HG03558 (cell line): ENCODE measurements around the gene MMP12.
A peak's percentile ranks its signal among the peaks of the same experiment; 100 is the strongest.
"Not testable (repeated sequence)": the region's sequence is repeated elsewhere in the genome, so short reads cannot be mapped to it uniquely, and the experiment has no call there.

Experiments used
- ATAC-seq: cut with Tn5 transposase; IDR thresholded peaks from one replicate; pipeline ENCODE4 v1.9.1; 2021; ENCODE audit warnings: moderate number of reproducible peaks; ENCODE audit not compliant: unreplicated experiment; ENCODE audit errors: extremely low read depth

Gene MMP12

GRCh38 chr11:102874852-102875251 lies at the start of gene MMP12:
Gene MMP12, minus strand, starts transcription at chr11:102874982. Its CDS starts 45 bp downstream, at chr11:102874937.
- no peak for ATAC-seq

DNA sequence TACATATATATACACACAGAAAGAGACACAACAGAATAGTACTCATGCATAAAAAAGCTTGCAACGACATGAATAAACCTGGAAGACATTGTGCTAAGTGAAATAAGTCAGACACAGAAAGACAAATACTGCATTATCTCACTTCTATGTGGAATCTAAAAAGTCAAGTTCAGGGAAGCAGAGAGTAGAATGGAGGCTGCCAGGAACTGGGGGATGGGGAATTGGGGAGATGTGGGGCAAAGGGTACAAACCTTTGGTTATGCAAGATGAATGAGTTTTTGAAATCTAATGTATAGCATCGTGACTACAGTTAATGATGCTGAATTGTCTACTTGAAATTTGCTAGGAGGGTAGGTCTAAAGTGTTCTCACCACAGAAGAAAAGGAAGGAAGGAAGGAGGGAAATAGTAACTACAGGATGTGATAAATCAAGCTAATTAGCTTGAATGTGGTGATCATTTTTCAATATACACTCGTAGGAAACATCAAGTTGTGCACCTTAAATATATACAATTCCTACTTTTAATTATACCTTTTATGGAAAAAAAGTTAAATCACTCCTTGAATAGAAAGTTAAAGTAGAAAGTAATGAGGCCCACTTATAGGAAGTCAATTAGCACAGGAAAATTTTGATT lies 46.9 kb upstream of the MMP12 start:
- no peak for ATAC-seq

DNA sequence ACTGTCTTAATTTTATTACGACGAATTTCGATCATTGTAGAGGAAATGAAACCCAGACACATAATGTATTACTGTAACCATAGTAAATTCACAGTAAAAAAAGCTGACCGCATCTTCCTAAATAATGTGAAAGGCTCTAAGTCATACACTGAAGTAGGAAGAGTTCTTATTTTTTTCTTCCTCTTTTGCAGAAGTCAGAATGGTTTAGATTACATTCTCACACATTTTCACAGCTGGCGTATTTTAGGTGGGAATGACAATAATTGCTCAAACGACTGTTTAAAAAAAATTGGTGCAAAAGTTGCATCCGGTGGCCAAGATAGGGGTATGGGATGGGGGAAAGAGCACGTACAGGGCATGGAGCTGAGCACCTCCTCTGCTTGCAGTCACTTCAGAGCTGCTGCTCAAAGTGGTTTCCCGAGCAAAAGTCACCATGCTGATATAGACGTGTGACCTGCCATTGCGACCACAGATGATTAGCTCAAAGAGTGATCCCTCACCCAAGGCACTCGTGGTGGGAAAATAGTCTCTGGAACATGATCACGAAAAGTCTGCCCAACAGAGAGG lies 45.4 kb upstream of the MMP12 start:
- ATAC-seq, result peak; percentile 80

DNA sequence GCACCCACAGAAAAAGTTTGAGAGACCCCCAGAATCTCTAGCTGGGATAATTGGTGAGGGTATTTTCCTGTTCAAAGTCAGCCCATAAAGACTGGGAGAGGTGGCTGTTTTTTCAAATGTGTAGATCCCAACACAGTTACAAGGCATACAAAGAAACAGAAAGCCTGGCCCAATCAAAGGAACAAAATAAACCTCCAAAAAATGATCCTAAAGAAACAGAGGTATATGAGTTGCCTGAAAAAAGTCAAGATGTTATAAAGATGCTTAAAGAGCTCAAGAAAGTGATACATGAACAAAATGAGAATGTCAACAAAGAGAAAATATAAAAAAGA lies 40.2 kb upstream of the MMP12 start:
- ATAC-seq, result no peak

DNA sequence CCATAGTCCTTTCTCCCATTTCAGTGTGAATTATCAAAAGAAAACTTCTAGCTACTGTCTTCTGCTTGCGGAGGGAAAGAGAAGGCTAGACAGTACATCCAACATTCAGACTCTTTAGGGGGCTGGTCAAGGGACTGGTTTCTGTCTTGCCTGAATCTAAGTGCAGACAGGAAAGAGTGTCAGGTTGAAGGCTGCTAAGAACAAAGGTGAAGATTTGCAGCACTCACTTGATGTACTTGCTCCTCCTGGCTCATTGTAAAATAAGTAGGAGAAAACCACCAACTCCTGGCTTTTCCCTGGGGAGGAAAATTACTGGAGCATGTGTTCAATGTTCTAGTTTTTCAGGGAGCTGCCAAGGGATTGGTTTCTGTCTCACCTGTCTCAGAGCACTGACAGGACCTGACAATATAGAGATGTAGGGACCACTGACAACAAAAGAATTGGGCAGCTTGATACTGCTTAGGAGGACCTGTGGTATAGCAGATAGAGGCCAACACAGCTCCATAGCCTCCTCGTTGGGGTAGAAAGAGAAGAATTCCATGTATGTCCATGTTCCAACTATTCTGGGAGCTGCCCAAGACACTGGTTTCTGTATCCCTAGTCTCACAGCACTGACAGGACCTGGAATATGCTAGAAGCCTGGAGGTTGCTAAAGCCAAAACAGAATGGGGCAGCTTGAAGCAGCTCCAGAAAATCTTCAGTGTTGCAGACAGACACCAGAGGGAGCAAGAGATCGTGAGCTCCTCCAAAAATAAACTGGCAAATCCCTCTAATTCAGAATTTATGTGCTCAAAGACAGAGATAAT lies 39.7 kb upstream of the MMP12 start:
- no peak for ATAC-seq

DNA sequence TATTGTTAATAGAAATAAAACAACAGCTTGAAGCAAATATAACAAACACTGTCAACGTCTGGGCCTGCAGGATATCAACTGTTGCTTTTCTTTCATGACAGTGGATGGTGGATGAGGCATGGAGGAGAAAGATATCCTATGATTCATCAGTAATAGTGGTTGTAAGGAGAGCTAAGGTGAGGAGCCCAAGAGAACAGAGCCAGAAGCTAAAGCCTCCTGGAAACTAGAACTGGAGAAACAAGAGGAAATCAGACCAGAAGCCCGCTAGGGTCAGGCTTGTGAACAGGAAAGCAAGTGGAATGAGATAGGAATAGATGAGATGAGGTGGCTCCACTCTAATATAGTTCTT lies 37.7 kb upstream of the MMP12 start:
- no peak for ATAC-seq

DNA sequence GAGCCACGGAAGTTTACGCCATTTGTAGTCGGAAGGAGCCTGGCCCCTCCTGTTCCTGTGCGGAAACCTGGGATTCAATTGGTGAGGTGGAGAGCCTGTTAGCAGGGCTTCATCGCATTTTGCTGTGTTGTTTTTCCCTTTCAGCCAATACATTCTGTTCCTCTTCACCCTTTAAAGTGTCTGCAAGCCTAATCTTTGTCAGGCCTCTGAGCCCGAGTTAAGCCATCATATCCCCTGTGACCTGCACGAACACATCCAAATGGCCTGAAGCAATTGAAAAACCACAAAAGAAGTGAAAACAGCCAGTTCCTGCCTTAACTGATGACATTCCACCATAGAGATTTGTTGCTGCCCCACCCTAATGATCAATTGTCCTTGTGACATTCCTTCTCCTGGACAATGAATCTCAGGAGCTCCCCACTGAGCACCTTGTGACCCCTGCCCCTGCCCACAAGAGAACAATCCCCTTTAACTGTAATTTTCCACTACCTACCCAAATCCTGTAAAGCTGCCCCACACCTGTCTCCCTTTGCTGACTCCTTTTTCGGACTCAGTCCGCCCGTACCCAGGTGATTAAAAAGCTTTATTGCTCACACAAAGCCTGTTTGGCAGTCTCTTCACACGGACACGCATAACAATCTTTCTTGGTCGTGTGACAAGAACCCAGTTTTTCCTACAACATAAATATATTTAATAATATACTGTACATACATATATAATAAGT lies 37.1 kb upstream of the MMP12 start:
- ATAC-seq, result no peak

DNA sequence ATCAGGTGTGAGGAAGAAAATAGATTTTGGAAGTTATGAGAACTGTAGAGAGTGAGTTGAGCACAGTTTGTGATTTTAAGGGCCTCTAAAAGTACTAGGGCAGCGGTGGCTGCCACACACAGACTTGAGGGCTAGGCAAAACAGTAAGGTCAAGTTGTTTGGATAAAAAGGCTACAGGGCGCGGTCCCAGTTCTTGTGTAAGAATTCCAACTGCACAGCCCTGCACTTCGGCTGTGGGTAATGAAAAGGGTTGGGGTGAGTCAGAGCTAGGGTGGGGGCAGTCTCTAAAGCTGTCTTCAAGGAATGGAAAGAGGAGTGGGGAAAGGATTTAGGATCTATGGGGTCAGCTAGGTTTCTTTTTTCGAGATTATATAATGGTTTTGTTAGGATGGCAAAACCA lies 31.1 kb upstream of the MMP12 start:
- not testable (repeated sequence) for ATAC-seq

DNA sequence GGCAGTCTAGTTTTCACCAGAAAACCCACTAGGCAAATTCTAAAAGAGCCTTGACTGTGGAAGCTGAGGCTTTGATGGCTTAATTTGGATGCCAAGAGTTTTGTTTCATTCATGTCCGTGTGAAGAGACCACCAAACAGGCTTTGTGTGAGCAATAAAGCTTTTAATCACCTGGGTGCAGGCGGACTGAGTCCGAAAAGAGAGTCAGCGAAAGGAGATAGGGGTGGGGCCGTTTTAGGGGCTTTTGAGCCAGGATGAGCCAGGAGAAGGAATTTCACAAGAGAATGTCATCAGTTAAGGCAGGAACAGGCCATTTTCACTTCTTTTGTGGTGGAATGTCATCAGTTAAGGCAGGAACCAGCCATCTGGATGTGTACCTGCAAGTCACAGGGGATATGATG lies 29.1 kb upstream of the MMP12 start:
- ATAC-seq, result not testable (repeated sequence)

DNA sequence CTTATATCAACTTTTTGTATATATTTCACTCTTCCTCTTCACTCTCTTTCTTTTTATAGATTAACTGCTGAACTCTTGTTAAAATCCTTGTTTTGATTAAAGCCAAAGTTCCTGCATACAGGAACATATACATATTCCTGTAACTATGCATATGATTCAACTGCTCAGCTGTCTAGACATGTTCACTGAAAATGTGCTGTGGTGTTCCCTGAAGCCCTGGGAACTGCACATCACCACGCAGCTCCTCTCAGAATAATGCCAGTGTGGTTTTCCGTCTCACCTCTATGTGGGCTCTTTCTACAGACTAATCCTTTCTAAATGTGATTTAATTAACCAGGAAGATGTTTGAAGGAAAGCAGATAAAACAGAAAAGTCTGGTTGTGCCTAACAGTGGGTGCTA lies 25.6 kb upstream of the MMP12 start:
- ATAC-seq, result no peak

DNA sequence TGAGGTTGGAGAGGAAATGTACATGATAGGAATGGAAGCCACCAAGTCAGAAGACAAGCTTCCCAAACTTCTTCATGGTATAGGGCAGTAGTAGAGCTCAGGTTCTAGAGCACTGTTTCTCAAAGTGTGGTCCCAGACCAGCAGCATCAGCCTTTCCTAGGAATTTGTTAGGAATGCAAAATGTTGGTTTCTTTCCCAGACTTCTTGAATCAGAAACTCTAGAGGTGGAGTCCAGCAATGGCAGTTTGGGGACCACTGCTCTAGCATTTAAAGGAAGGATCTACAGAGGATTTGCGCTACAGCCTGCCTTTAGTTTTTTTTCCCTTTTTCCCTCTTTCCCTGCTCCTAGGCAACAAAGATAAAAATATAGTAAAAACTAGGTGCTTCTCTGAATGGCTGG lies 17.0 kb upstream of the MMP12 start:
- ATAC-seq, result no peak

DNA sequence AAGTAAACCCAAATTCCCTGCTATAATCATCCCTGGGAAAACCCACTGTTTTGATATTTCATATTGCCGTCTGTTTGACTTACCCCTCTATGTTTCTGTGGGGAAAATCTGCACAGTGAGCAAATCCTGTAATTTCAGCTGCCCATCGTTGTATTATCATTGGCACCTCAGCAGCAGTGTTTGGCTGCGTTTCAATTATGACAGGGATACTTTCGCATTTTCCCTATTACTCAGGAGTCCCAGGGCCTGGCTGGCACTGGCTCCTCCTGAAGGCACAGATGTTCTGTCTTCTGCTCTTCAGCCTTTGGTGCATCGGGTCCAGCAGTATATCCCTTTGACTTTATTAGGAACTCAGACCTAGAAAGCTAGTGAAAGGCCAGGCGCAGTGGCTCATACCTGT lies 12.2 kb upstream of the MMP12 start:
- no peak for ATAC-seq

DNA sequence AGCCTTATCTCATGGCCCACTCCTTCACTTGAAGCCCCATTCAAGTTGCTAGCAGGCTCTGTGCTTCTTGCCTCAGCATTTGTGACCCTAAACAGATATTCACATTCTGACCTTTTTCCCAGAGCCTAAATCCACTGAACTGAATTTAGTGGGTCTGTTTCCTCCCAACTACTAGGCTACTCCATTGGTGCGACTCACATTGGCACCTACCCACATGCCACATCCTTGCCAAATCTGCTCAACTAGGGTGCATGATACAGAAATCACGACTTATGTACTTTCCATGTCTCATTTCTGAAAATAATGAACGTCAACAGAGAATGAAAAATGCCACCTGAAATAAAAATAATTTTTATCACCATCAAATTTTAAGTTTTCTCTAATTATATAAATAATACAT lies 8.4 kb upstream of the MMP12 start:
- ATAC-seq, result no peak

DNA sequence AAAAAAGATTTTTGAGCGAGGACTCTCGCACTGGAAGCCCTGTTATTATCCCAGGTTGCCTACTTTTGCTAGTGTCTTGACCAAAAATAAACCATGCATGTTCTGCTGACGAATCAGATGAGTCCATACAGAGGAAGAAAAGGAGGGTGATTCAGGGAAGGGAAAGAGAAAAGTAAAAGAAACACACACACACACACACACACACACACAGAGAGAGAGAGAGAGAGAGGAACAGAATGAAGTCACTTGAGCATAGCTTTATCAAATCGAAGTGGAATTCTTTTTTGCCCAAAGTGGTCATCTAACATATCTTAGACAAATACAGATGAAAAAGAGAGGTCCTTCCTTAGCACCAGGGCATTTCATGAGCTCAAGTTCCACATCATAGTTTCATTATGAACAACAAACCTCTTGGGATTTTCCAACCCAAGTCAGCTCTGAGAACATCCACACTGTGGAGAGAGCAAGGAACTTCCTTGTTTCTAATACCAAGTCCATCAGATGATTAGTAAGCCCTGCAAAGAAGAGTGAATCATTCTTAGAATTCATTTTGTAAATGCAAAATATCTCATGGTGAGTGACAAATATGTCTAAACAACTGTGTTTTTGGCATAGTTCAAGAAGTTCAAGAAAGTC lies 7.7 kb upstream of the MMP12 start:
- peak; percentile 77 for ATAC-seq

DNA sequence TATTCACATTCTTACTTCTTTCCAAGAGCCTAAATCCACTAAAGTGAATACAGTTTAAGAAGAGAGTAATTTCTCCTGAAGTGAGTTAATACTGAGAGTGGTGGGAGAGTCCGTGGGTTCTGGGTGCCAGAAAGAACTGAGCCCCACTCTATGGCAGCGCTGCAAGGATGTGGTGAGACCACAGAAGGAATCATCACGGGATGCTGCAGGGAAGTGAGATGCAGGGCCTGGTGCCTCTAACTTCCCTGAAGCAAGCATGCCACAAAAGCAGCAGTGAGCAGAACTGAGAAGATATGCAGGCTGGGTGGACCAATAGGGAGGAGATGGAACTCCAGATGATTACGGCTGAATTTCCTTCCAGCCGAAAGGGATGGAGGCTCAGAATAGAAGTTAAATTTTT lies 5.0 kb upstream of the MMP12 start:
- no peak for ATAC-seq

- no peak for ATAC-seq
Measured at GRCh38 chr11:102878595-102878994, 3.8 kb upstream of the MMP12 start.

GRCh38 chr11:102869354-102869964 lies 5.3 kb downstream of the MMP12 start:
- ATAC-seq, result not testable (repeated sequence)

- ATAC-seq, result no peak
Measured at GRCh38 chr11:102868339-102868738, 6.4 kb downstream of the MMP12 start.

DNA sequence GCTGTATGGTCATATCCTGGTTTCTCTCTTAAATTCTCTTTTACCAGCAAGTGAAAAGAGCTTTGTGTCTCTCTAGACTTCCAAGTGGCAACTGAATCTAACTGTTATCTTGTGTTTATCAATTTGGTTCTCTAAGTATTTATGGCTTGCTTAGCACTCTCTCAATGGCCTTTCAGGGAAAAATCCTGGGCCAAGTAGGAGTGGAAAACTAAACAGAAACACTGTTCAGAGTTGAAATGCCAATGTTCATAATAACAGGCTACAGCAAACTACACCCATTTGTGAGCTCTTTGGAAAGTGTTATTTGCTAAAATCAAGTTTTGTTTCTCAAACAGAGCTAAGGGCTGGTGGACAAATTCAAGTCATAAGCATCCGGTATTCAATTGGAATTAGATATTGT lies 10.1 kb downstream of the MMP12 start:
- no peak for ATAC-seq

- ATAC-seq, result no peak
Measured at GRCh38 chr11:102853956-102854355, 20.8 kb downstream of the MMP12 start.
